Mammary epithelial cell (primary cell): ENCODE measurements around the gene SP1.

Experiments
- EZH2 ChIP-seq: IDR thresholded peaks from 2 replicates; pipeline ENCODE4 v1.6.1; 2012; ENCODE audit warnings: low read length, inconsistent platforms, borderline replicate concordance
- TF ChIP-seq, protein P1 (sequence below), 2 donors: IDR thresholded peaks in 1 of 2; conservative IDR thresholded peaks in 1 of 2; 2 replicates each; pipeline ENCODE4 v1.5.1; 2011 to 2012; ENCODE audit warnings: inconsistent platforms in 2 of 2, low read length in 2 of 2, mild to moderate bottlenecking in 2 of 2, control low read depth in 1 of 2, low read depth in 1 of 2; ENCODE audit not compliant: insufficient read depth in 1 of 2; ENCODE audit errors: extremely low read depth in 1 of 2

DNA sequence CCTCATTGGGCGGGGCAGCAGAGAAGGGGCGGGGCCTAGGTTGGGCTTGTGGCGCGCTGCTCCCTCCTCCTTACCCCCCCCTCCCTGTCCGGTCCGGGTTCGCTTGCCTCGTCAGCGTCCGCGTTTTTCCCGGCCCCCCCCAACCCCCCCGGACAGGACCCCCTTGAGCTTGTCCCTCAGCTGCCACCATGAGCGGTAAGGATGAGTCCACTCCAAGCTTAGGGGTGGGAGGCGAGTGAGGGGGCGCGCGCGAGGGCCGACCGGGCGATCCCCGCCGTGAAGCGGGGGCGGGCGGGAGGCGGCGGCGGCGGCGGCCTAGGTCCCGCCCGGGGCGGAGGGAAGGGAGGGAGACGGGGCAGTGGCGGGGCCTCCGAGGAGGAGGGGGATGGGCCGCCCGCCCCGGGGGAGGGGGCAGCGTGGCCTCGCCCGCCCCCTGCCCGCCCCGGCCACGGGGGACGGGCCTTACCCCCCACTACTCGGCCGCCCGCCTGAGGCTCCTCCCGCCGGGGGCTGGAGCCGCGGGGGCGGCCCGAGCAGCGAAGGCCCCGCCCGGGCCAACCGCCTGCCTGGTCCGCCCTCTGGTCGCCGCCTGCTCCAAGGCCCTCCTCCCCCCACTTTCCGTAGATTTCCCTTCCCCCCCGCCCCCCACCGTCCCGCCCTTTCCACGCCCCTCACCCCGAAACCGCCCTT, at the start of gene SP1:
- TF ChIP-seq, protein P1, sequence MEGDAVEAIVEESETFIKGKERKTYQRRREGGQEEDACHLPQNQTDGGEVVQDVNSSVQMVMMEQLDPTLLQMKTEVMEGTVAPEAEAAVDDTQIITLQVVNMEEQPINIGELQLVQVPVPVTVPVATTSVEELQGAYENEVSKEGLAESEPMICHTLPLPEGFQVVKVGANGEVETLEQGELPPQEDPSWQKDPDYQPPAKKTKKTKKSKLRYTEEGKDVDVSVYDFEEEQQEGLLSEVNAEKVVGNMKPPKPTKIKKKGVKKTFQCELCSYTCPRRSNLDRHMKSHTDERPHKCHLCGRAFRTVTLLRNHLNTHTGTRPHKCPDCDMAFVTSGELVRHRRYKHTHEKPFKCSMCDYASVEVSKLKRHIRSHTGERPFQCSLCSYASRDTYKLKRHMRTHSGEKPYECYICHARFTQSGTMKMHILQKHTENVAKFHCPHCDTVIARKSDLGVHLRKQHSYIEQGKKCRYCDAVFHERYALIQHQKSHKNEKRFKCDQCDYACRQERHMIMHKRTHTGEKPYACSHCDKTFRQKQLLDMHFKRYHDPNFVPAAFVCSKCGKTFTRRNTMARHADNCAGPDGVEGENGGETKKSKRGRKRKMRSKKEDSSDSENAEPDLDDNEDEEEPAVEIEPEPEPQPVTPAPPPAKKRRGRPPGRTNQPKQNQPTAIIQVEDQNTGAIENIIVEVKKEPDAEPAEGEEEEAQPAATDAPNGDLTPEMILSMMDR (conservative IDR thresholded peaks at IDR 0.05 in 1 of 2, IDR thresholded peaks at IDR 0.05 in 1 of 2; ENCODE audit: extremely low read depth in 1 of 2, insufficient read depth in 1 of 2, low read depth in 1 of 2, low read length in 2 of 2) = no peak
- TF ChIP-seq EZH2 = no peak
